ENCODE results near the gene HMG20B. TPM values are rescaled to one million over a fixed set of nuclear protein-coding genes. Genes with fewer than 3 reads are reported as not detected.

HMG20B gene
- total RNA-seq, 1 experiment from 2014 or later, result 186 TPM

- Histone ChIP-seq H3K9me3 (ENCODE audit: control insufficient read depth in 1 of 2, insufficient read depth in 1 of 2, low read depth in 1 of 2, low read length in 2 of 2) (no peaks in the 10 kb centered on the region), H3K4me3 (replicated peaks in 1 of 2; ENCODE audit: low read depth in 1 of 2, low read length in 2 of 2) (no peak overlapping the region), H3K9me2 (ENCODE audit: insufficient read depth) (no peaks in the 10 kb centered on the region), H2AFZ (ENCODE audit: low read depth, low read length, poor library complexity, severe bottlenecking) (no peak overlapping the region), H3K4me2 (ENCODE audit: low read length) (no peak overlapping the region), H4K20me1 (ENCODE audit: insufficient read depth) (no peaks in the 10 kb centered on the region), H3K79me2 (ENCODE audit: insufficient read depth, low read length) (no peaks in the 10 kb centered on the region), H3K27ac (ENCODE audit: low read depth, low read length) (no peak overlapping the region), H3K27me3 (ENCODE audit: insufficient read depth, low read length) (no peaks in the 10 kb centered on the region), H3K9ac (ENCODE audit: low read length) (no peak overlapping the region), H3K4me1 (ENCODE audit: control insufficient read depth in 1 of 2, insufficient read depth in 2 of 2, low read length in 2 of 2) (peaks cover 0 to 12% of the 10 kb centered on the region in 2 experiments; a peak in 2 of 4 replicates), H3K36me3 (ENCODE audit: control insufficient read depth in 1 of 2, insufficient read depth in 2 of 2, low read length in 2 of 2) (peaks cover 11 to 27% of the 10 kb centered on the region in 2 experiments; a peak in 3 of 4 replicates)
- BruUV-seq (replicated peaks), result no TSS peak
- ChIA-PET POLR2A (no interaction called here), CTCF (no interaction called here), RAD21 (ENCODE audit: low non-redundant PET in 1 of 2, low total read pairs in 2 of 2, uncharacterized antibody in 2 of 2, unreplicated experiment in 2 of 2) (no interaction called here)
- TF ChIP-seq RAD21 (IDR thresholded peaks at IDR 0.05; ENCODE audit: low read depth) (no peak), CBX3 (IDR thresholded peaks at IDR 0.05; ENCODE audit: low read depth) (no peak), EZH2phosphoT487 (IDR thresholded peaks at IDR 0.05; ENCODE audit: borderline replicate concordance) (no peak), POLR2A (IDR thresholded peaks at IDR 0.05; ENCODE audit: borderline replicate concordance, extremely low read depth, insufficient read depth, insufficient read length) (no peak), EGR1 (IDR thresholded peaks at IDR 0.05; ENCODE audit: low read depth) (no peak), YY1 (IDR thresholded peaks at IDR 0.05; ENCODE audit: extremely low read depth, insufficient replicate concordance, low read depth, low read length) (no peak), ZNF274 (IDR thresholded peaks at IDR 0.05; ENCODE audit: low read depth, low read length) (no peak)
- intact Hi-C loops (cut with micrococcal nuclease), result no loop called here
- ATAC-seq (no peak), DNase-seq (ENCODE audit: low read depth, low spot score) (no peak)
These were observed 39.1 kb upstream of the HMG20B start for GRCh38 chr19:3533563-3534216.

GRCh38 chr19:3534375-3535234, 38.1 kb upstream of the HMG20B start:
- Histone ChIP-seq H3K9me3 (ENCODE audit: control insufficient read depth in 1 of 2, insufficient read depth in 1 of 2, low read depth in 1 of 2, low read length in 2 of 2) (no peaks in the 10 kb centered on the region), H4K20me1 (ENCODE audit: insufficient read depth) (no peaks in the 10 kb centered on the region), H3K36me3 (ENCODE audit: control insufficient read depth in 1 of 2, insufficient read depth in 2 of 2, low read length in 2 of 2) (peaks cover 11 to 27% of the 10 kb centered on the region in 2 experiments; a peak in 3 of 4 replicates), H3K27me3 (ENCODE audit: insufficient read depth, low read length) (no peaks in the 10 kb centered on the region), H3K9ac (ENCODE audit: low read length) (no peak overlapping the region), H3K4me1 (ENCODE audit: control insufficient read depth in 1 of 2, insufficient read depth in 2 of 2, low read length in 2 of 2) (peaks cover 3 to 21% of the 10 kb centered on the region in 2 experiments; a peak in 3 of 4 replicates), H3K79me2 (ENCODE audit: insufficient read depth, low read length) (no peaks in the 10 kb centered on the region), H3K4me2 (ENCODE audit: low read length) (no peak overlapping the region), H2AFZ (ENCODE audit: low read depth, low read length, poor library complexity, severe bottlenecking) (no peak overlapping the region), H3K27ac (ENCODE audit: low read depth, low read length) (no peak overlapping the region), H3K9me2 (ENCODE audit: insufficient read depth) (no peaks in the 10 kb centered on the region), H3K4me3 (replicated peaks in 1 of 2; ENCODE audit: low read depth in 1 of 2, low read length in 2 of 2) (no peak overlapping the region)
- BruUV-seq (replicated peaks), result no TSS peak
- ChIA-PET POLR2A (no interaction called here), CTCF (no interaction called here), RAD21 (ENCODE audit: low non-redundant PET in 1 of 2, low total read pairs in 2 of 2, uncharacterized antibody in 2 of 2, unreplicated experiment in 2 of 2) (no interaction called here)
- DNase-seq (ENCODE audit: low read depth, low spot score) (no peak), ATAC-seq (no peak)
- intact Hi-C loops (cut with micrococcal nuclease), result no loop called here
- TF ChIP-seq SIN3A (IDR thresholded peaks at IDR 0.05; ENCODE audit: low read depth), result no peak
- no peak for TF ChIP-seq JUND (IDR thresholded peaks at IDR 0.05)
- no peak for TF ChIP-seq REST (IDR thresholded peaks at IDR 0.05; ENCODE audit: low read depth)
- TF ChIP-seq TCF7L2 (IDR thresholded peaks at IDR 0.05; ENCODE audit: borderline replicate concordance, extremely low read depth, insufficient read depth, insufficient read length), result no peak
- no peak for TF ChIP-seq FOSL1 (IDR thresholded peaks at IDR 0.05; ENCODE audit: low read depth)
- TF ChIP-seq CBX3 (IDR thresholded peaks at IDR 0.05; ENCODE audit: low read depth), result no peak
- no peak for TF ChIP-seq SRF (IDR thresholded peaks at IDR 0.05; ENCODE audit: low read depth)
- TF ChIP-seq CTCF (IDR thresholded peaks at IDR 0.05 in 2 of 3, conservative IDR thresholded peaks at IDR 0.05 in 1 of 3; ENCODE audit: borderline replicate concordance in 1 of 3, insufficient read depth in 1 of 3, low read depth in 2 of 3, low read length in 2 of 3), result no peak

All from HCT116 (cell line).